Osteoblast (primary cell): ENCODE results near the gene ZDHHC6. TPM values are rescaled to one million over a fixed set of nuclear protein-coding genes. Genes with fewer than 3 reads are reported as not detected.

ENCODE experiments used
- DNase-seq: peaks from one replicate; pipeline ENCODE4 v3.0.0; 2011; ENCODE audit warnings: low spot score, mixed read lengths; ENCODE audit not compliant: insufficient read length; ENCODE audit errors: missing footprints
- H2AFZ ChIP-seq: 2 replicates; pipeline ENCODE4 v1.6.0; 2011; ENCODE audit warnings: mild to moderate bottlenecking, low read length
- H3K27ac ChIP-seq: 2 replicates; pipeline ENCODE4 v1.5.1; 2011; ENCODE audit warnings: mild to moderate bottlenecking, low read depth, low read length, moderate library complexity
- H3K27me3 ChIP-seq: 2 replicates; pipeline ENCODE4 v1.6.0; 2012; ENCODE audit warnings: mild to moderate bottlenecking, control low read depth, inconsistent platforms, low read length, moderate library complexity; ENCODE audit not compliant: insufficient read depth
- H3K36me3 ChIP-seq: 2 replicates; pipeline ENCODE4 v1.5.1; 2011; ENCODE audit warnings: mild to moderate bottlenecking, low read length, control low read depth, moderate library complexity; ENCODE audit not compliant: insufficient read depth
- H3K4me1 ChIP-seq: 2 replicates; pipeline ENCODE4 v1.5.1; 2011; ENCODE audit warnings: mild to moderate bottlenecking, low read length, control low read depth, moderate library complexity; ENCODE audit not compliant: insufficient read depth
- H3K4me2 ChIP-seq: 2 replicates; pipeline ENCODE4 v1.6.0; 2011; ENCODE audit warnings: mild to moderate bottlenecking, low read length; ENCODE audit not compliant: insufficient read depth
- H3K4me3 ChIP-seq: fragments of 200-600 bp; sonication (generic); 3 replicates; pipeline ENCODE4 v1.5.1; 2012; ENCODE audit warnings: mild to moderate bottlenecking, low read length, inconsistent platforms; ENCODE audit not compliant: insufficient read depth
- H3K79me2 ChIP-seq: 2 replicates; pipeline ENCODE4 v1.6.0; 2012; ENCODE audit warnings: mild to moderate bottlenecking, low read length, control low read depth, inconsistent platforms; ENCODE audit not compliant: insufficient read depth
- H3K9me3 ChIP-seq: 2 replicates; pipeline ENCODE4 v1.5.1; 2011; ENCODE audit warnings: low read depth, low read length, control low read depth
- H4K20me1 ChIP-seq: 2 replicates; pipeline ENCODE4 v1.6.0; 2012; ENCODE audit warnings: mild to moderate bottlenecking, low read length, control low read depth; ENCODE audit not compliant: insufficient read depth
- CTCF ChIP-seq: IDR thresholded peaks from 2 replicates; pipeline ENCODE4 v1.5.1; 2011; ENCODE audit warnings: mild to moderate bottlenecking, low read depth, low read length, moderate library complexity; ENCODE audit errors: extremely low read depth
- total RNA-seq: library from RNA; depleted of rRNA; stranded (reverse); fragments of >200 nt; gene quantifications from 2 replicates; pipeline ENCODE4 v1.2.3, GENCODE V29; 2012

ZDHHC6 gene
- total RNA-seq, result 25.6 and 26.1 TPM in 2 replicates

- H3K79me2 ChIP-seq, result peaks cover 72% of the 10 kb centered on the region
- H3K27ac ChIP-seq, result peak within 1 kb of the TSS; percentile 94
- H3K27me3 ChIP-seq, result no peaks in the 10 kb centered on the region
- DNase-seq, result peak; percentile 94
- H3K36me3 ChIP-seq, result peaks cover 27% of the 10 kb centered on the region
- TF ChIP-seq CTCF, result peak; percentile 17
- H3K9me3 ChIP-seq, result no peaks in the 10 kb centered on the region
- peak within 1 kb of the TSS; percentile 92 for H2AFZ ChIP-seq
- H3K4me1 ChIP-seq, result peaks cover 15% of the 10 kb centered on the region
- peak within 1 kb of the TSS; percentile 84 for H3K4me3 ChIP-seq
- peak within 1 kb of the TSS; percentile 92 for H3K4me2 ChIP-seq
- H4K20me1 ChIP-seq, result no peaks in the 10 kb centered on the region
Observed at GRCh38 chr10:112446855-112447619, at the start of gene ZDHHC6, which contains the start of gene VTI1A. ZDHHC6 (minus strand) TSS chr10:112446914; CDS start chr10:112445436, 1,478 bp downstream. VTI1A (plus strand) TSS chr10:112447215; CDS start chr10:112447374, 159 bp downstream.

GRCh38 chr10:112492736-112493135 is 46.0 kb upstream of the ZDHHC6 start:
- no peak for TF ChIP-seq CTCF
- Histone ChIP-seq H3K79me2 (no peaks in the 10 kb centered on the region), H3K9me3 (no peaks in the 10 kb centered on the region), H3K36me3 (no peaks in the 10 kb centered on the region), H3K4me1 (peaks cover 13% of the 10 kb centered on the region), H3K4me2 (no peak overlapping the region), H2AFZ (no peak overlapping the region), H3K27ac (no peak overlapping the region), H3K27me3 (no peaks in the 10 kb centered on the region), H4K20me1 (peaks cover 10% of the 10 kb centered on the region), H3K4me3 (no peak overlapping the region)
- DNase-seq, result no peak

- H3K27ac ChIP-seq, result no peak overlapping the region
Observed at GRCh38 chr10:112491144-112491543, 44.4 kb upstream of the ZDHHC6 start.

More at GRCh38 chr10:112491144-112491543, 44.4 kb upstream of the ZDHHC6 start:
- Histone ChIP-seq H2AFZ (no peak overlapping the region), H4K20me1 (peaks cover 10% of the 10 kb centered on the region), H3K27me3 (no peaks in the 10 kb centered on the region), H3K9me3 (no peaks in the 10 kb centered on the region), H3K4me3 (no peak overlapping the region), H3K79me2 (no peaks in the 10 kb centered on the region), H3K4me2 (peak overlapping the region; percentile 13), H3K4me1 (peaks cover 13% of the 10 kb centered on the region), H3K36me3 (no peaks in the 10 kb centered on the region)
- no peak for DNase-seq
- no peak for TF ChIP-seq CTCF
